A673 (cell line): Measurements from ENCODE around the gene MORN1. TPM values are rescaled to one million over a fixed set of nuclear protein-coding genes. Genes with fewer than 3 reads are reported as not detected.

Experiments used
- BruUV-seq: library from RNA; stranded (reverse); fragments of 400-500 nt; replicated peaks from 2 replicates; lab custom pipeline; 2021; lab: Mats Ljungman, UMichigan
- CTCF ChIA-PET: fragments of 300-600 bp; sonication (Branson Sonifier 250); formaldehyde crosslinking; loops from one replicate; lab custom pipeline; 2022; ENCODE audit warnings: antibody characterized with exemption; lab: Charles Lee
- POLR2A ChIA-PET: fragments of 300-600 bp; sonication (Branson Sonifier 250); formaldehyde crosslinking; loops from one replicate; lab custom pipeline; 2022; ENCODE audit warnings: antibody characterized with exemption; ENCODE audit not compliant: low non-redundant PET; lab: Charles Lee
- DNase-seq: peaks from one replicate; pipeline ENCODE4 v3.0.0-alpha.2; 2015; ENCODE audit warnings: low spot score
- H3K27ac ChIP-seq: fragments of 200-600 bp; sonication (generic); 2 replicates; pipeline ENCODE4 v1.5.1; 2016; ENCODE audit warnings: mixed run types, low read depth, mild to moderate bottlenecking, mixed read lengths, antibody characterized with exemption, low read length; ENCODE audit not compliant: poor library complexity, severe bottlenecking
- H3K27me3 ChIP-seq: fragments of 200-600 bp; sonication (generic); replicated peaks from 2 replicates; pipeline ENCODE4 v1.6.1; 2017; ENCODE audit warnings: mixed run types, low read depth, mild to moderate bottlenecking, mixed read lengths, antibody characterized with exemption, low read length; ENCODE audit not compliant: insufficient read depth, poor library complexity
- H3K36me3 ChIP-seq: fragments of 200-600 bp; sonication (generic); 2 replicates; pipeline ENCODE4 v1.6.1; 2016; ENCODE audit warnings: mixed run types, mild to moderate bottlenecking, mixed read lengths, antibody characterized with exemption, low read length; ENCODE audit not compliant: insufficient read depth, poor library complexity, severe bottlenecking
- H3K4me1 ChIP-seq: fragments of 200-600 bp; sonication (generic); 2 replicates; pipeline ENCODE4 v1.6.1; 2017; ENCODE audit warnings: mixed run types, mild to moderate bottlenecking, mixed read lengths, antibody characterized with exemption, low read length; ENCODE audit not compliant: insufficient read depth, poor library complexity, severe bottlenecking
- H3K4me3 ChIP-seq: fragments of 200-600 bp; sonication (generic); 2 replicates; pipeline ENCODE4 v1.5.1; 2016; ENCODE audit warnings: low read depth, mixed run types, mild to moderate bottlenecking, mixed read lengths, low read length; ENCODE audit not compliant: poor library complexity, severe bottlenecking
- H3K9me3 ChIP-seq: fragments of 200-600 bp; sonication (generic); 2 replicates; pipeline ENCODE4 v1.6.1; 2016; ENCODE audit warnings: mixed run types, low read depth, mild to moderate bottlenecking, mixed read lengths, antibody characterized with exemption, low read length; ENCODE audit not compliant: poor library complexity, severe bottlenecking
- EZH2 ChIP-seq: fragments of 200-600 bp; sonication (generic); IDR thresholded peaks from 2 replicates; pipeline ENCODE4 v1.6.1; 2017; ENCODE audit warnings: borderline replicate concordance, low read depth, mild to moderate bottlenecking, mixed read lengths, antibody characterized with exemption, low read length; ENCODE audit not compliant: poor library complexity, severe bottlenecking
- intact Hi-C: fragments of 100-400 bp; cut with micrococcal nuclease; formaldehyde crosslinking; loops from one replicate; pipeline ENCODE4 v1.10.0; 2022; ENCODE audit not compliant: unreplicated experiment
- total RNA-seq: library from RNA; stranded (reverse); gene quantifications from 2 replicates; pipeline ENCODE4 v1.2.3, GENCODE V29; 2021
- TF ChIP-seq, protein P1 (sequence below): fragments of 300-800, 200-600 bp; sonication (generic); conservative IDR thresholded peaks from 2 replicates; pipeline ENCODE4 v1.5.1; 2017; ENCODE audit warnings: low read depth, mild to moderate bottlenecking, antibody characterized with exemption, low read length, moderate library complexity, mixed read lengths

MORN1 gene
- total RNA-seq, 1 experiment from 2014 or later, result 24.7 TPM

DNA sequence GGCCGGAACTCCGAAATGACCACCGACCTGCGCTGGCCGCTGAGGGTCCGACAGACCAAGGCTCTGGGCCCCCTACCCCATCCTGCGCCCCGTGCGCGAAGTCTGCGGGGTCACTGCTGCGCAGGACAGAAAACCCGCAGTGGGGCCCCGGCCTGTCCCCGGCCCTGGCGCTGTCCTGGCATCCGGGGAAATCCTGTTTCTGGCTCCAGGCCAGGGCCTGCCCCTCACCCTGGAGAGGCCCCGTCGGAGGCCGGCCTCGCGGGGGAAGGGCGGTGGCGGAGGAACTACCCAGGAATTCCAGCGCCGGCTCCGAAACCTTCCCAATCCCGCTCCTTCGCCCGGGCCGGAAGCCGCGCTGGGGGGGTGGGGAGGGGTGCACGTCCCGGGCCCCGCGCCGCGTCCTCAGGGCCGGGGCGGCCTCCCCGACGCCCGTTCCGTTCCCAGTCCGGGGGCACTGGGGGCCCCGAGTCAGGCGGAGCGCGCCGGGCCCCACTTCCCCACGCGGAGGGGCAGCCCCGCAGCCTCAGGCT, 77.0 kb downstream of the MORN1 start:
- no peak for TF ChIP-seq EZH2
- TF ChIP-seq, protein P1, sequence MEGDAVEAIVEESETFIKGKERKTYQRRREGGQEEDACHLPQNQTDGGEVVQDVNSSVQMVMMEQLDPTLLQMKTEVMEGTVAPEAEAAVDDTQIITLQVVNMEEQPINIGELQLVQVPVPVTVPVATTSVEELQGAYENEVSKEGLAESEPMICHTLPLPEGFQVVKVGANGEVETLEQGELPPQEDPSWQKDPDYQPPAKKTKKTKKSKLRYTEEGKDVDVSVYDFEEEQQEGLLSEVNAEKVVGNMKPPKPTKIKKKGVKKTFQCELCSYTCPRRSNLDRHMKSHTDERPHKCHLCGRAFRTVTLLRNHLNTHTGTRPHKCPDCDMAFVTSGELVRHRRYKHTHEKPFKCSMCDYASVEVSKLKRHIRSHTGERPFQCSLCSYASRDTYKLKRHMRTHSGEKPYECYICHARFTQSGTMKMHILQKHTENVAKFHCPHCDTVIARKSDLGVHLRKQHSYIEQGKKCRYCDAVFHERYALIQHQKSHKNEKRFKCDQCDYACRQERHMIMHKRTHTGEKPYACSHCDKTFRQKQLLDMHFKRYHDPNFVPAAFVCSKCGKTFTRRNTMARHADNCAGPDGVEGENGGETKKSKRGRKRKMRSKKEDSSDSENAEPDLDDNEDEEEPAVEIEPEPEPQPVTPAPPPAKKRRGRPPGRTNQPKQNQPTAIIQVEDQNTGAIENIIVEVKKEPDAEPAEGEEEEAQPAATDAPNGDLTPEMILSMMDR, result no peak
- H3K4me1 ChIP-seq, result peaks cover 58% of the 10 kb centered on the region
- no TSS peak for BruUV-seq
- H3K27me3 ChIP-seq, result no peaks in the 10 kb centered on the region
- peak overlapping the region; percentile 48 for H3K4me3 ChIP-seq
- intact Hi-C loops, result loop anchor here (10.0 kb wide), 1 partner anchor 120 kb away; the partner anchor contains the start of gene FAAP20
- peak overlapping the region; percentile 88 for H3K27ac ChIP-seq
- peak; percentile 82 for DNase-seq
- no peaks in the 10 kb centered on the region for H3K9me3 ChIP-seq
- H3K36me3 ChIP-seq, result peaks cover 3% of the 10 kb centered on the region
- ChIA-PET CTCF (interaction anchor here (0.7 kb wide), 1 partner anchor 120 kb away, joined by 3 read pairs; the partner anchor contains the start of gene FAAP20), POLR2A (no interaction called here)

DNA sequence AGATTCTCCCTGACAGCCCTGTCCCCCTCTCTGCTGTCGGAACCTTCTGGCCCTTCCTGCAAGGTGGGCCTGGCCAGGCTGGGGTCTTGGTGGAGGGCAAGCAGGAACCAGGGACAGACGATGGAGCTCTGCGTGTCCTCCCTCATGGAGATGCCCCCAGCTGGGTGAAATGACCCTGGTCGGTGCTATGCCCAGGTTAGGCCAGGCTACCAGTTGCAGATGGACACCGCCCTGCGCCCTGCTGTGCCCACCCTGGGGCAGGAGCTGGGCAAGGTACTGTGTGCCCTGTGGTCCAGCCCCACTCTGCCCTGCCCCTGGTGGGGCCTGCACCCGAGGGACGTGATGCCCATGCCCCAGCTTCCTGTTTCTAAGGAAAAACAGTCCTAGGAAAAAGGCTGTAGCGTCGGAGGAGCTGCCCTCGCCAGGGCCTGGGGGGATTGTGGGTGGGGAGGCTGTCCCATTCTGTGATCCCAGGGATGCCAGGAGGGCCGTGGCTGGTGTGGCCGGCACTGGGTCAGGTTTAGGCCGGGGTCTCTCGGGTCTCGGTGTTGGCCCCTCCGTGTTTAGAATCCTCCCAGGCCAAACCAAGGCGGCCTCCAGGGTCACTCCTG, 77.6 kb downstream of the MORN1 start:
- Histone ChIP-seq H3K9me3 (no peaks in the 10 kb centered on the region), H3K4me3 (peak overlapping the region; percentile 48), H3K36me3 (peaks cover 6% of the 10 kb centered on the region), H3K4me1 (peaks cover 53% of the 10 kb centered on the region), H3K27me3 (no peaks in the 10 kb centered on the region), H3K27ac (peak overlapping the region; percentile 88)
- no TSS peak for BruUV-seq
- intact Hi-C loops, result loop anchor here (10.0 kb wide), 1 partner anchor 119 kb away; the partner anchor contains the start of gene FAAP20
- ChIA-PET CTCF (no interaction called here), POLR2A (interaction anchor here (0.6 kb wide), 1 partner anchor 117 kb away, joined by 10 read pairs; no protein-coding TSS in a partner anchor)
- DNase-seq, result no peak
- TF ChIP-seq, protein P1, result no peak
- no peak for TF ChIP-seq EZH2

DNA sequence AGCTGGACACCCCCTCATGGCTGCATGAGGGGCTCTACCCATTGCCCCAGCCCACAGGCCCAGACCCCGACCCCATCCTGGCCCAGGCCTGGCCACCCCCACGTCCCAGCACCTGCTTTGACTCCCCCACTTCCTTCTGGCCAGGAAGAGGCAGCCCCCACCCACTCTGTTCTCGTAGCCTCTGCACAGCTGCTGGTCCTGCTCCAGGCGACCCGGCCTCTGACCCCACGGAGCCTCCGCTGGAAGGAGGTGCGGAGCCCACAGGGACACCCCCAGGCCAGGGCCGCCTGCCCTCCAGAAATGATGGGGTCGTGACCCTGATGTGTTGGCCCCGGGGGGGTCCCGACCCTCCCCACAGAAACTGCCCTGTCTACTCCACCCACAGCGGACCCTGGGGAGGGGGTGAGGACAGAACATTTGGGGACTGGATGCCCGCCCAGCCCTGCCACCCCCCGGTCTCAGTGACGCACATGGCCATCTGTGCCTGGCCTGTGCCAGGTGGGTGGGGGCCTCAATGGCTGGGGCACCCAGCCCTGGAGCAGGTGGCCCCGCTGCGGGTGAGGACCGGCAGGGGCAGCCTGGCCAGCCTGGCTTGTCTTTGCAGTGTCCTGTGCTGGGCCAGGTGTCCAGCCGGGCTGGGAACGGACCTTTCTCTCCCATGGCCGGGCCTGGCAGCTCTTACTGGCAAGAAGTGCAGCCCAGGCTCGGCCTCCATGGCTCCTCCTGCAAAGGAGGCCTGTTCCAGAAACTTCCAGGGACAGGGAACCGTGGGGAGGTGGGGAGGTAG, 78.6 kb downstream of the MORN1 start:
- ChIA-PET CTCF (interaction anchor here (0.6 kb wide), 1 partner anchor 118 kb away, joined by 3 read pairs; no protein-coding TSS in a partner anchor), POLR2A (interaction anchor here (0.6 kb wide), 1 partner anchor 85 kb away, joined by 9 read pairs; no protein-coding TSS in a partner anchor)
- peaks cover 45% of the 10 kb centered on the region for H3K4me1 ChIP-seq
- peaks cover 17% of the 10 kb centered on the region for H3K36me3 ChIP-seq
- TF ChIP-seq, protein P1, result no peak
- no peak for TF ChIP-seq EZH2
- no TSS peak for BruUV-seq
- H3K27ac ChIP-seq, result peak overlapping the region; percentile 88
- H3K9me3 ChIP-seq, result no peaks in the 10 kb centered on the region
- H3K4me3 ChIP-seq, result no peak overlapping the region
- intact Hi-C loops, result loop anchor here (10.0 kb wide), 1 partner anchor 118 kb away; the partner anchor contains the start of gene FAAP20
- H3K27me3 ChIP-seq, result no peaks in the 10 kb centered on the region
- no peak for DNase-seq
